Right lobe of liver (tissue), 6 donors: Measurements from ENCODE around the gene PEAK1. TPM values are rescaled to one million over a fixed set of nuclear protein-coding genes. Genes with fewer than 3 reads are reported as not detected.

Experiments used
- ATAC-seq, 4 donors: fragments of 200-7000 bp; cut with Tn5 transposase; one replicate each; pipeline ENCODE4 v1.9.1; 2020; ENCODE audit warnings: mild to moderate bottlenecking in 4 of 4, moderate library complexity in 4 of 4
- DNase-seq, 3 donors: peaks; one replicate each; pipeline ENCODE4 v3.0.0-alpha.2; 2020
- H3K27ac ChIP-seq, 3 donors: fragments of 200-600 bp; one replicate each; pipeline ENCODE4 v1.8.0; 2022
- H3K27me3 ChIP-seq, 2 donors: fragments of 200-600 bp; one replicate each; pipeline ENCODE4 v1.8.0; 2022
- H3K36me3 ChIP-seq, 4 donors: fragments of 200-600 bp; sonication (generic) in 1 of 4; one replicate each; pipeline versions ENCODE4 v1.5.1 to v1.8.0; 2017 to 2022; ENCODE audit warnings: control low read depth in 1 of 4
- H3K4me1 ChIP-seq, 4 donors: fragments of 200-600 bp; sonication (generic) in 1 of 4; one replicate each; pipeline versions ENCODE4 v1.5.1 to v1.8.0; 2017 to 2022; ENCODE audit warnings: control low read depth in 1 of 4
- H3K4me3 ChIP-seq, 3 donors: fragments of 200-600 bp; one replicate each; pipeline ENCODE4 v1.8.0; 2022
- H3K9me3 ChIP-seq, 4 donors: fragments of 200-600 bp; sonication (generic) in 1 of 4; one replicate each; pipeline versions ENCODE4 v1.5.1 to v1.8.0; 2017 to 2022; ENCODE audit warnings: control low read depth in 1 of 4
- POLR2A ChIP-seq: fragments of 450-650 bp; IDR thresholded peaks from one replicate; pipeline ENCODE4 v1.6.1; 2017; ENCODE audit warnings: antibody characterized with exemption, mild to moderate bottlenecking
- WGBS: methylation state at CpG from one replicate; pipeline ENCODE4 v1.1.6; 2018; ENCODE audit warnings: low coverage, low lambda C conversion rate; ENCODE audit not compliant: insufficient coverage; ENCODE audit errors: missing lambda C conversion rate; 5-methylcytosine and 5-hydroxymethylcytosine counted together
- intact Hi-C, 2 donors: fragments of 100-400 bp; cut with DNase I; formaldehyde crosslinking; loops; one replicate each; pipeline versions ENCODE4 v1.11.2 to v1.14.1; 2022
- total RNA-seq, 6 experiments: library from RNA; depleted of rRNA in 2 of 6; stranded (reverse); fragments of >200 nt in 2 of 6; fragmentation: NEBNext Ultra II Directional in 3 of 6; extraction: Animal tissue kit (Norgen Biotek cat#: 25700) in 3 of 6; gene quantifications; one replicate each; pipeline versions ENCODE4 v1.1.0 to v1.2.4, GENCODE V29; 2016 to 2023
- TF ChIP-seq, protein P1 (sequence below), 4 donors: fragments of 200-600 bp in 3 of 4; fragments of 450-650 bp in 1 of 4; IDR thresholded peaks; one replicate each; pipeline versions ENCODE4 v1.5.1 to v1.8.0; 2016 to 2022; ENCODE audit warnings: antibody characterized with exemption in 4 of 4, mild to moderate bottlenecking in 2 of 4
- donor health status: DM: no; HTN: yes; CAD: no.
- donor health status: DM: no; HTN: no; CAD: no.
- donor health status: DM: no; HTN: no; CAD: no.
- donor health status: DM: no; HTN: yes; CAD: no.
- donor health status: DM: no; HTN: yes; CAD: no.

Gene PEAK1
- total RNA-seq, 6 experiments from 2014 or later = 5.9 to 18.4 (median 10.1) TPM

DNA sequence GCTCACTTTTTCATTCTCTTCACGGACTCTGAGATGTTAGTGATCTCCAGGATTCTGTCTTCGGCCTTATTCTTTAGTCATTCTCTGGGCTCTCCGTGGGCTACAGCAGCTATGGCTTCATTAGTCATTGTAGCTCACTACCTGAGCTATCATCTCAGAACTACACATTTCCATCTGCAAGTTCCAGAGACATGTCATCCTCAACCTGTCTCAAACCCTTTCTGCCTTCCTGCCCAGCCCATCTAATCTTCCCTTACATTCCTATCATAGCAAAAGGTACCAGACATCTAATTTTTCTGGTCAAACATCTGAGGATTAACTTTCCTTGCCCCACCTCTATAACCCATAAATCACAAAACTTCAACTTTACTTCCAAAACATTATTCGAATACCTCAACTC is 362.2 kb downstream of the PEAK1 start:
- peaks cover 0 to 58% (median 10%) of the 10 kb centered on the region in 4 donors for H3K4me1 ChIP-seq
- DNase-seq (no peak), ATAC-seq (no peak)
- H3K27ac ChIP-seq = no peak overlapping the region
- TF ChIP-seq, protein P1, sequence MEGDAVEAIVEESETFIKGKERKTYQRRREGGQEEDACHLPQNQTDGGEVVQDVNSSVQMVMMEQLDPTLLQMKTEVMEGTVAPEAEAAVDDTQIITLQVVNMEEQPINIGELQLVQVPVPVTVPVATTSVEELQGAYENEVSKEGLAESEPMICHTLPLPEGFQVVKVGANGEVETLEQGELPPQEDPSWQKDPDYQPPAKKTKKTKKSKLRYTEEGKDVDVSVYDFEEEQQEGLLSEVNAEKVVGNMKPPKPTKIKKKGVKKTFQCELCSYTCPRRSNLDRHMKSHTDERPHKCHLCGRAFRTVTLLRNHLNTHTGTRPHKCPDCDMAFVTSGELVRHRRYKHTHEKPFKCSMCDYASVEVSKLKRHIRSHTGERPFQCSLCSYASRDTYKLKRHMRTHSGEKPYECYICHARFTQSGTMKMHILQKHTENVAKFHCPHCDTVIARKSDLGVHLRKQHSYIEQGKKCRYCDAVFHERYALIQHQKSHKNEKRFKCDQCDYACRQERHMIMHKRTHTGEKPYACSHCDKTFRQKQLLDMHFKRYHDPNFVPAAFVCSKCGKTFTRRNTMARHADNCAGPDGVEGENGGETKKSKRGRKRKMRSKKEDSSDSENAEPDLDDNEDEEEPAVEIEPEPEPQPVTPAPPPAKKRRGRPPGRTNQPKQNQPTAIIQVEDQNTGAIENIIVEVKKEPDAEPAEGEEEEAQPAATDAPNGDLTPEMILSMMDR (IDR thresholded peaks at IDR 0.05) = no peak
- no peak for TF ChIP-seq POLR2A
- no peaks in the 10 kb centered on the region for H3K27me3 ChIP-seq
- H3K9me3 ChIP-seq = no peaks in the 10 kb centered on the region
- no peak overlapping the region for H3K4me3 ChIP-seq
- intact Hi-C loops = no loop called here
- H3K36me3 ChIP-seq = no peaks in the 10 kb centered on the region
- 87% methylated on average over 4 of the region's 4 CpGs for WGBS

DNA sequence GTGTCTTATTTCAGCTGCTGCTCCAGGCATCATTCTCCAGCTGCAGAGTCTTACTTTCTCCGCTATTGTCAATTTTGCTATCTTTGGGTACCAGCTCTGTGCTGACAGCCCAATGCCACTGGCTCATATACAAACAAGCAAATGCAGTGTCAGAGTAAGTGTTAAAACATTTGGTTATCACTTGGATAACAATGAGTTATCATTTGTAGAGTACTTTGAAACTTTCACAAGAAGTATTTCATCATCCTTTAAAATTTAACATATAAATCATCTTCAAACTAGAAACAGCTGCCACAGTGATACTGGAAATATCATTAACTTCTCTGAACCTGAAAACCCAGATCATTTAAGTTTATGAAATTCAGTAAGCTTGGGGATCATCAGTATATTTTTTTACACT is 362.8 kb downstream of the PEAK1 start:
- H3K27ac ChIP-seq = no peak overlapping the region
- DNase-seq (no peak), ATAC-seq (no peak)
- H3K36me3 ChIP-seq = peaks cover 0 to 5% (median 0%) of the 10 kb centered on the region in 4 donors
- TF ChIP-seq, protein P1 (IDR thresholded peaks at IDR 0.05) = no peak
- no peak for TF ChIP-seq POLR2A
- H3K4me1 ChIP-seq = peaks cover 0 to 52% (median 10%) of the 10 kb centered on the region in 4 donors
- intact Hi-C loops = no loop called here
- H3K27me3 ChIP-seq = no peaks in the 10 kb centered on the region
- H3K9me3 ChIP-seq = no peaks in the 10 kb centered on the region
- 86% methylated on average over 1 of the region's 1 CpG for WGBS
- H3K4me3 ChIP-seq = no peak overlapping the region

DNA sequence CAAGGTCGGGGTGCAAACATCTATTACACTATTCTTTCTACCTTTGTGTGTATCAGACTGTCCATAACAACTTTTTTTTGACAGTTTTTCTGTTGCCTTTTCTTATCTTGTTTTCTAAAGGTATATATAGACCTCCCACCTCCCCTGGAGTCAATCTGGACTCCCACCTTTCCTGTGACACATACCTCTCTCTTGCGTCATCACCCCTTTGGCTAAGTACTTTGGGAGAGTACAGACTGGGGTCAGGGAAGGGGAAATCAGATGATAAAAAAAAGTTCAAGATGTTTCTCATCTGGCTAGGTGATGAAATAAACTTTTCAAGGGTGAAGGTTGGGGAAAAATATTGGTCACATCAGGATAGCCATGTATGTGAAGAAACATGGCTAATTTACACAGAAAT is 366.2 kb downstream of the PEAK1 start:
- peaks cover 0 to 14% (median 3%) of the 10 kb centered on the region in 4 donors for H3K36me3 ChIP-seq
- intact Hi-C loops = no loop called here
- no peak for DNase-seq
- ATAC-seq = no peak
- peaks cover 0 to 18% (median 0%) of the 10 kb centered on the region in 4 donors for H3K4me1 ChIP-seq
- H3K9me3 ChIP-seq = peaks cover 0 to under 1% (median 0%) of the 10 kb centered on the region in 4 donors
- no peak overlapping the region for H3K27ac ChIP-seq
- 90% methylated on average over 2 of the region's 2 CpGs for WGBS
- no peaks in the 10 kb centered on the region for H3K27me3 ChIP-seq
- H3K4me3 ChIP-seq = no peak overlapping the region
- TF ChIP-seq POLR2A = no peak
- TF ChIP-seq, protein P1 (IDR thresholded peaks at IDR 0.05) = no peak

DNA sequence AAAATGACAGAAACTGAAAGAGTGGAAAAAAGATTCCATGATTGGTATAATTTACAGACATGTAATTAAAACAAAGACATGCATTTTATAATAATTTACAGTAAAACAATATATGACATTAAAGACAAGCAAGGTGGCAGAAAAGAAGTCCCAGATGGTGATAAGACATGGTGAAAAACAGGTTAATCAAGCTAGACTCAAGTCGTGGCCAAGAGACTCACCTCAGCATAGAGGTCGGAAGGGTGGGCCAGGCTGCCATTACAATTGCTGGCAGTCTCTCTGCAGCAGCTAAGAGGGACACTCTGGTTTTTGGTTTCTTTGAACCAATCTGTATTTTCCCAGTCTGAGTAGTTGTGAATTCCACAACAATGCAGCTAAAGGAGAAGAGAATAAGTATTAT is 367.3 kb downstream of the PEAK1 start:
- Histone ChIP-seq H3K36me3 (peaks cover 0 to 14% (median 3%) of the 10 kb centered on the region in 4 donors), H3K4me1 (peaks cover 0 to 10% (median 0%) of the 10 kb centered on the region in 4 donors), H3K9me3 (peaks cover 0 to 3% (median 0%) of the 10 kb centered on the region in 4 donors), H3K27me3 (no peaks in the 10 kb centered on the region), H3K4me3 (no peak overlapping the region), H3K27ac (no peak overlapping the region)
- ATAC-seq (no peak), DNase-seq (no peak)
- 73% methylated on average over 2 of the region's 2 CpGs for WGBS
- intact Hi-C loops = no loop called here
- no peak for TF ChIP-seq POLR2A
- TF ChIP-seq, protein P1 (IDR thresholded peaks at IDR 0.05) = no peak

Other genes with a start within 250 kb of the PEAK1 start
- gene HMG20A, start 784 bp upstream of the PEAK1 start, total RNA-seq = 10 to 100 TPM; 14.6 to 21.1 (median 19.5) TPM
- gene LINGO1, start 212.8 kb upstream of the PEAK1 start, total RNA-seq = 1 to 10 TPM in 1 of 6 experiments, under 1 TPM in 5; 0.31 to 1.2 (median 0.39) TPM